Activated B cell treated with CpG ODN at 0.5 μM for 24 hours (primary cell): ENCODE data around the gene PTPRN. TPM values are rescaled to one million over a fixed set of nuclear protein-coding genes. Genes with fewer than 3 reads are reported as not detected.
"Not testable (repeated sequence)": the region's sequence is repeated elsewhere in the genome, so short reads cannot be mapped to it uniquely, and the experiment has no call there.

ENCODE experiments used
- ATAC-seq: fragments of 200-7000 bp; cut with Tn5 transposase; one replicate; pipeline ENCODE4 v1.10.0; 2021; ENCODE audit warnings: low read depth, mild to moderate bottlenecking, moderate library complexity
- CTCF ChIA-PET: fragments of 350-600 bp; sonication (Branson Sonifier 250); formaldehyde crosslinking; loops from one replicate; lab custom pipeline; 2021; ENCODE audit warnings: antibody characterized with exemption; lab: Charles Lee
- POLR2A ChIA-PET: fragments of 350-600 bp; sonication (Branson Sonifier 250); formaldehyde crosslinking; loops from one replicate; lab custom pipeline; 2021; ENCODE audit warnings: antibody characterized with exemption; lab: Charles Lee
- DNase-seq: peaks from one replicate; pipeline ENCODE4 v3.0.0; 2022
- H3K27ac Mint-ChIP-seq: one replicate; pipeline ENCODE4 v1.8.0; 2020; ENCODE audit warnings: mixed read lengths
- H3K27me3 Mint-ChIP-seq: one replicate; pipeline ENCODE4 v1.8.0; 2021; ENCODE audit warnings: mixed read lengths
- H3K36me3 Mint-ChIP-seq: one replicate; pipeline ENCODE4 v1.8.0; 2021; ENCODE audit warnings: low read depth, mixed read lengths
- H3K4me1 Mint-ChIP-seq: one replicate; pipeline ENCODE4 v1.8.0; 2021; ENCODE audit warnings: mixed read lengths
- H3K4me3 Mint-ChIP-seq: one replicate; pipeline ENCODE4 v1.8.0; 2020; ENCODE audit warnings: mild to moderate bottlenecking, mixed read lengths
- H3K9me3 Mint-ChIP-seq: one replicate; pipeline ENCODE4 v1.8.0; 2020; ENCODE audit warnings: mixed read lengths
- intact Hi-C: fragments of 100-400 bp; cut with micrococcal nuclease; formaldehyde crosslinking; loops from one replicate; pipeline ENCODE4 v1.15.1; 2024
- total RNA-seq: library from RNA; stranded (reverse); gene quantifications from 2 replicates; pipeline ENCODE4 v1.2.3, GENCODE V29; 2022
- TF ChIP-seq, protein P1 (sequence below): fragments of 200-600 bp; IDR thresholded peaks from one replicate; pipeline ENCODE4 v1.8.0; 2022; ENCODE audit warnings: antibody characterized with exemption, mild to moderate bottlenecking

PTPRN gene
- total RNA-seq, 1 donor from 2014 or later: not detected

DNA sequence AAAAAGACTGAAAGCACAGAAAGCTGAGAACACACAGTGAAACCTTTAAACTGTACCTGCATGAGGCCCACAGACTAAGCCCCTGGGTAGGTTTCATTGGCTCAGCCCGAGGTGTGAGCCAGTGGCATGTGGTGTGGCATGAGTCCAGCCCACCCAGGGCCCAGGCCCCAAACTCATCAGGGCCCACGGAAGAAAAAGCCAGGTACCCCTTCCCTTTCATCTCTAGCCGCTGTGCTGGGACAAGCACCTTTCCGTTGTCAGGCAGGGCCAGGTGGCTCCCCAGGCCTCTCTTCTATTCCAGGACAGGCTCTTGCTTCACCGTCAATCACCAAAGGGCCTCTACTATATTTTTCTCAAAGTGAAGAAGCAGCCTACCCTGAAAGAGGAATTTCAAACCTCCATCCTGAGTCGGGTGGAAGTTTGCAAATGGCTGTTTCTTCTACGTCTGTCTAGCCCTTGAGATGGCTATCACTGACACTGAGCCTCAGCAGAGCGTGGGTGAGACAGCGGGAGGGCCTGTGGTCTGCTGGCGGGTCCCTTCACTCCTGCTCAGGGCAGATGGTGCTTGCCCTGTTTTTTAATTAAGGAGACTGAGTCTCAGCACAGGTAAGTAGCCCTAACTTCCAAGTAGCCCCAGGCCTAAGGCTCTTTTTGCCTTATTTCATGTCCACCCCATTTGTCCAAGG lies 21.5 kb downstream of the PTPRN start:
- H3K4me3 Mint-ChIP-seq: no peak overlapping the region
- peak overlapping the region; percentile 30 for H3K27ac Mint-ChIP-seq
- ChIA-PET POLR2A (interaction anchor here (0.7 to 2.1 kb wide), 3 partner anchors 10 to 350 kb away, joined by 3 to 6 read pairs (median 4); partner anchors contain the start of gene TUBA4A), CTCF (interaction anchor here (0.6 kb wide), 1 partner anchor 130 kb away, joined by 4 read pairs; no protein-coding TSS in a partner anchor)
- H3K27me3 Mint-ChIP-seq: no peaks in the 10 kb centered on the region
- TF ChIP-seq, protein P1, sequence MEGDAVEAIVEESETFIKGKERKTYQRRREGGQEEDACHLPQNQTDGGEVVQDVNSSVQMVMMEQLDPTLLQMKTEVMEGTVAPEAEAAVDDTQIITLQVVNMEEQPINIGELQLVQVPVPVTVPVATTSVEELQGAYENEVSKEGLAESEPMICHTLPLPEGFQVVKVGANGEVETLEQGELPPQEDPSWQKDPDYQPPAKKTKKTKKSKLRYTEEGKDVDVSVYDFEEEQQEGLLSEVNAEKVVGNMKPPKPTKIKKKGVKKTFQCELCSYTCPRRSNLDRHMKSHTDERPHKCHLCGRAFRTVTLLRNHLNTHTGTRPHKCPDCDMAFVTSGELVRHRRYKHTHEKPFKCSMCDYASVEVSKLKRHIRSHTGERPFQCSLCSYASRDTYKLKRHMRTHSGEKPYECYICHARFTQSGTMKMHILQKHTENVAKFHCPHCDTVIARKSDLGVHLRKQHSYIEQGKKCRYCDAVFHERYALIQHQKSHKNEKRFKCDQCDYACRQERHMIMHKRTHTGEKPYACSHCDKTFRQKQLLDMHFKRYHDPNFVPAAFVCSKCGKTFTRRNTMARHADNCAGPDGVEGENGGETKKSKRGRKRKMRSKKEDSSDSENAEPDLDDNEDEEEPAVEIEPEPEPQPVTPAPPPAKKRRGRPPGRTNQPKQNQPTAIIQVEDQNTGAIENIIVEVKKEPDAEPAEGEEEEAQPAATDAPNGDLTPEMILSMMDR: no peak
- H3K36me3 Mint-ChIP-seq: peaks cover 34% of the 10 kb centered on the region
- intact Hi-C loops: no loop called here
- ATAC-seq: no peak
- H3K9me3 Mint-ChIP-seq: no peaks in the 10 kb centered on the region
- no peaks in the 10 kb centered on the region for H3K4me1 Mint-ChIP-seq
- no peak for DNase-seq

DNA sequence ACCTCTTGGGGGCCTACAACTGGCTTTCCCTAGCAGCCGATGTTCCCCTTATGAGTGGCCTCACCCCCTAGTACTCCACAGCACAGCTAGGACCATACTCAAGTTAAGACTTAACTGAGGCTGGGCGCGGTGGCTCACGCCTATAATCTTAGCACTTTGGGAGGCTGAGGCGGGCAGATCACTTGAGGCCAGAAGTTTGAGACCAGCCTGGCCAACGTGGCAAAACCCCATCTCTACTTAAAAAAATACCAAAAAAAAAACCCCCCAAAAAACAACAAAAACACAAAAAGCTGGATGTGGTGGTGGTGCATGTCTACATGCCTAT lies 22.1 kb downstream of the PTPRN start:
- H3K27me3 Mint-ChIP-seq, H3K9me3 Mint-ChIP-seq, ATAC-seq, intact Hi-C loops, H3K27ac Mint-ChIP-seq, DNase-seq, H3K4me3 Mint-ChIP-seq, H3K4me1 Mint-ChIP-seq: not testable (repeated sequence)
- peaks cover 41% of the 10 kb centered on the region for H3K36me3 Mint-ChIP-seq
- ChIA-PET CTCF (interaction anchor here (1.2 to 11.9 kb wide), 2 partner anchors 7 to 116 kb away, joined by 3 to 155 read pairs; no protein-coding TSS in a partner anchor), POLR2A (interaction anchor here (0.7 to 3.0 kb wide), 4 partner anchors 8 to 349 kb away, joined by 3 to 12 read pairs (median 5); partner anchors contain the start of gene TUBA4A)

DNA sequence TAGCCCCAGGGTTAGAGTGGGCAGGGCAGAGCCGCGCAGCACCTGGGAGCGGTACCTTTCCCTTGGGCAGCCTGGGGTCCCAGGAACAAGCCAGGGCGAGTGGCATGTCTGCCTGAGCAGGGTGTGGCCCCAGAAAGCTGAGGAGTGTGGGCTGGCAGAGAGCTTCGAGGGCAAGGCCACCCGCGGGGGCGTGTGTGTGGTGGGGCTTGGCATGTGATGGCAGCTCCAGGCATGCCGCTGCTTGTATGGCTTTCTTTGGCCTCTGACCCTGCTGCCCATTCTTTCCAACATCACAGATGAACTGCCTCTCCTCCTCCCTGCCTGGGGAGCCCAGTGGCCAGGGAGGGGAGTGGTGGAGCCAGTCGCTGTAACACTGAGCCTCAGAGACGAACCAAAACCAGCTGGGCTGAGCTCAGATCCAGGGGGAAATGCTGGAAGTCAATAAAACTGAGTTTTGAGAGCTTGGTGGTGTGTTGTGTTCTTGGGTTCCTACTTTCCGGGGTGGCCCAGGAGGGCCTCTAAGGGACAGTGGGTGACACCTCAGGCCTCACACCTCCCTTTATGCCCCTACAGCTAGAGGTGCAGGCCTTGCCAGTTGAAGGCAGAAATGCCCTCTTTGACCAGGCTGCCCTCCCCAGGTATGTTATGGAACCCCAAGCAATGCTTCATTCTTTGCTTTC lies 22.6 kb downstream of the PTPRN start:
- intact Hi-C loops: no loop called here
- Mint-ChIP-seq H3K4me3 (no peak overlapping the region), H3K9me3 (no peaks in the 10 kb centered on the region), H3K27ac (no peak overlapping the region), H3K27me3 (no peaks in the 10 kb centered on the region), H3K4me1 (peaks cover 2% of the 10 kb centered on the region), H3K36me3 (peaks cover 46% of the 10 kb centered on the region)
- ChIA-PET POLR2A (interaction anchor here (0.7 to 3.0 kb wide), 4 partner anchors 8 to 348 kb away, joined by 3 to 12 read pairs (median 5); partner anchors contain the start of gene TUBA4A), CTCF (interaction anchor here (1.2 to 11.9 kb wide), 2 partner anchors 7 to 115 kb away, joined by 3 to 155 read pairs; no protein-coding TSS in a partner anchor)
- ATAC-seq: no peak
- TF ChIP-seq, protein P1: no peak
- no peak for DNase-seq

- TF ChIP-seq, protein P1: no peak
- intact Hi-C loops: no loop called here
- CTCF ChIA-PET: interaction anchor here (1.2 to 11.9 kb wide), 2 partner anchors 8 to 115 kb away, joined by 3 to 155 read pairs; no protein-coding TSS in a partner anchor
- Mint-ChIP-seq H3K9me3 (no peaks in the 10 kb centered on the region), H3K27me3 (no peaks in the 10 kb centered on the region), H3K36me3 (peaks cover 51% of the 10 kb centered on the region), H3K27ac (peak overlapping the region; percentile 31), H3K4me1 (peaks cover 8% of the 10 kb centered on the region), H3K4me3 (no peak overlapping the region)
- ATAC-seq (no peak), DNase-seq (no peak)
- POLR2A ChIA-PET: interaction anchor here (2.1 to 3.0 kb wide), 2 partner anchors 9 to 32 kb away, joined by 6 to 12 read pairs; partner anchors contain the start of gene TUBA4A
Measured at GRCh38 chr2:219285894-219286425, 23.2 kb downstream of the PTPRN start.

GRCh38 chr2:219285373-219285735 lies 23.8 kb downstream of the PTPRN start:
- intact Hi-C loops: no loop called here
- ChIA-PET CTCF (interaction anchor here (11.9 kb wide), 1 partner anchor 8 kb away, joined by 155 read pairs; no protein-coding TSS in a partner anchor), POLR2A (interaction anchor here (3.0 kb wide), 1 partner anchor 10 kb away, joined by 12 read pairs; no protein-coding TSS in a partner anchor)
- TF ChIP-seq, protein P1: no peak
- peaks cover 14% of the 10 kb centered on the region for H3K4me1 Mint-ChIP-seq
- DNase-seq (no peak), ATAC-seq (no peak)
- peak overlapping the region; percentile 14 for H3K27ac Mint-ChIP-seq
- peaks cover 57% of the 10 kb centered on the region for H3K36me3 Mint-ChIP-seq
- H3K4me3 Mint-ChIP-seq: no peak overlapping the region
- H3K9me3 Mint-ChIP-seq: no peaks in the 10 kb centered on the region
- no peaks in the 10 kb centered on the region for H3K27me3 Mint-ChIP-seq
